Thyroid gland (tissue), 4 donors: ENCODE data around the gene DLGAP1. TPM values are rescaled to one million over a fixed set of nuclear protein-coding genes. Genes with fewer than 3 reads are reported as not detected.

ENCODE experiments used
- DNase-seq, 2 donors: peaks; one replicate each; pipeline ENCODE4 v3.0.0-alpha.2; 2019
- H3K27ac ChIP-seq, 3 donors: fragments of 200-600 bp; sonication (generic); 1 replicate in 2 of 3; 2 replicates in 1 of 3; pipeline ENCODE4 v1.5.1; 2016 to 2019; ENCODE audit warnings: mild to moderate bottlenecking in 1 of 3, moderate library complexity in 1 of 3
- H3K27me3 ChIP-seq: fragments of 200-600 bp; sonication (generic); one replicate; pipeline ENCODE4 v1.5.1; 2019
- H3K36me3 ChIP-seq, 2 donors: fragments of 200-600 bp; sonication (generic); one replicate each; pipeline ENCODE4 v1.5.1; 2016 to 2019
- H3K4me1 ChIP-seq, 2 donors: fragments of 200-600 bp; sonication (generic); one replicate each; pipeline ENCODE4 v1.5.1; 2017 to 2019
- H3K4me3 ChIP-seq, 3 donors: fragments of 200-600 bp; sonication (generic); replicated peaks in 1 of 3; 1 replicate in 2 of 3; 2 replicates in 1 of 3; pipeline ENCODE4 v1.5.1; 2016; ENCODE audit warnings: mild to moderate bottlenecking in 1 of 3
- H3K9me3 ChIP-seq: fragments of 200-600 bp; sonication (generic); one replicate; pipeline ENCODE4 v1.5.1; 2017
- CTCF ChIP-seq, 6 experiments: fragments of 200-600 bp in 3 of 6; fragments of 450-650 bp in 3 of 6; sonication (generic) in 3 of 6; IDR thresholded peaks; one replicate each; pipeline ENCODE4 v1.5.1; 2016 to 2019; ENCODE audit warnings: antibody characterized with exemption in 6 of 6, mild to moderate bottlenecking in 2 of 6, inconsistent platforms in 1 of 6, moderate library complexity in 1 of 6
- POLR2A ChIP-seq, 2 donors: fragments of 450-650 bp; IDR thresholded peaks; one replicate each; pipeline ENCODE4 v1.6.1; 2017; ENCODE audit warnings: antibody characterized with exemption in 2 of 2, mild to moderate bottlenecking in 2 of 2, moderate library complexity in 1 of 2
- WGBS, 2 donors: methylation state at CpG; one replicate each; pipeline ENCODE4 v1.1.5; 2017; 5-methylcytosine and 5-hydroxymethylcytosine counted together
- intact Hi-C: fragments of 100-400 bp; cut with DNase I; formaldehyde crosslinking; loops from one replicate; pipeline ENCODE4 v1.15.1; 2023
- total RNA-seq, 4 donors: library from RNA; depleted of rRNA; stranded (reverse); fragments of >200 nt; gene quantifications; one replicate each; pipeline ENCODE4 v1.2.3, GENCODE V29; 2016

The DLGAP1 gene
- total RNA-seq, 4 donors from 2014 or later, result 0.25 to 2.7 (median 0.77) TPM

DNA sequence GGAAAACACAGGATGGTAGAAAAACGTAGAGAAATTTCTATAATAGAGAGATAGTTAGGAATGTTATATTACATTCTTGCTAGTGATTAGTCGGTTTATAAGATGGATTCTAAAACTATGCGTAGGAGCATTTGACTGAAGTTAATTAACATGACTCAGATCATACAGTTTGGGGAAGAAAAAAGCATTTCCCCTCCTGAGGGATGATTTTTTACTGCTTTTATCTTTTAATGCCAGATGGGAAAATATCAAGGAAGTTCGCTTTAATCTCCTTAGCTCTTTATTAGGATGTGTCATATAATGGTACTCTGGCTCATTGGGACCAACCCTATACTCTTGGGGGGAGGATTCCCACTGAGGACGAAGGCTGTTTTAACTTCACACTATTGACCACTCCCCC lies 503.1 kb downstream of the DLGAP1 start:
- no peaks in the 10 kb centered on the region for H3K36me3 ChIP-seq
- TF ChIP-seq POLR2A (IDR thresholded peaks at IDR 0.05), result no peak
- intact Hi-C loops, result no loop called here
- no peaks in the 10 kb centered on the region for H3K9me3 ChIP-seq
- no peaks in the 10 kb centered on the region for H3K27me3 ChIP-seq
- DNase-seq, result no peak
- H3K4me1 ChIP-seq, result no peaks in the 10 kb centered on the region
- 90 to 91% methylated on average over 5 of the region's 5 CpGs for WGBS, 2 donors
- no peak overlapping the region for H3K4me3 ChIP-seq
- no peak overlapping the region for H3K27ac ChIP-seq

DNA sequence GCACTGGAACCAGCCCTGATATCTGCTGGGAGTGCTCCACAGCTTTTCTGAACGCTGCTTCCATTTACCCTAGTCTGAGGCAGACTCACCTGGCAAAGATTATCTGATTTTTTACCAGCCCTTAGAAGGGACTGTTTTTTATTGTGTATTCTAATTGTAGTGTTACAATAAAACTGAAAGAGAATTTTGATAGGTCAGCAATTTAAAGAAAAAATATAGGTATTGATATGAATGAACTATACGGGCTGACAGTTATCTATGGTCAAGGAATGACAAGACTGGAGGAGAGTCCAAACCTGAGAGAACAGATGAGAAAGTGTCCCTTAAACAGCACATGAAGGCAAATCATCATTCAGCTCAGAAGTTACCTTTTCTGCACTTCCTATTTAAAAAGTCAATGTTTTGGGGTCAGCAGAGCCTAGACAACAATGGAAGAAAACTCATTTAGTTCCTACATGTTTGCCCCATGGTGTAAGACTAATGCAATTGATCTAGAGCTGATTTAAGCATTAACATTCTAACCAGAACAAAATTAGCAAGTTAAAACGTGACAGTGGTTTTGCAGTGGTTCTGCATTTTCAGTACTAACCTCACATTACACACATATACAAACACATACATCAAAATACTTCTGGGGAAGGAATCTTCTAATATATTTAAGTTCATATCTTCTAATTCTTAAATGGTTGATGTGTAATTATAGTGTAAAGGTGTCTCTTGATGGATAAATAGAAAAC lies 504.3 kb downstream of the DLGAP1 start:
- no peak overlapping the region for H3K27ac ChIP-seq
- no peaks in the 10 kb centered on the region for H3K27me3 ChIP-seq

DNA sequence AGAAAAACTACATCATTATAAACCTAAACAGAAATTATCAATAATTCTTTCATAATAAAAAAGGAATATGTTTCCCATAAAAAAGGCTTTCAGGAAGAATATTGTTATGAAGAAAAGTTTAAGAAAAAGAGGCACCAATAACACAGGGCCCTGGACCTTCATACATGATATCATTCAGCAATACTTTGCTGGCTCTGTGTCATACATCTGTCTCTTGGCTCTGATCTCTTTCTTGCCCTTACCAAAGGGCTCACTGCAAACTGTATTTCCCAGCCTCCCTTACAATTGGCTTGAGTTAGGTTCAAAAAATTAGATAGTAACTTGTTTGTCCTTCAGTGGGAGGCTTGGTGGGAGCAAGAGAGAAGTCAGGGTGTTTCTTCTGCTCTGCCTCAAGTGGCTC lies 506.1 kb downstream of the DLGAP1 start:
- no peak overlapping the region for H3K27ac ChIP-seq
- intact Hi-C loops, result no loop called here
- no peaks in the 10 kb centered on the region for H3K4me1 ChIP-seq
- H3K9me3 ChIP-seq, result no peaks in the 10 kb centered on the region
- no peak for TF ChIP-seq POLR2A (IDR thresholded peaks at IDR 0.05)
- TF ChIP-seq CTCF (IDR thresholded peaks at IDR 0.05), result no peak
- H3K36me3 ChIP-seq, result no peaks in the 10 kb centered on the region
- H3K27me3 ChIP-seq, result no peaks in the 10 kb centered on the region
- no peak for DNase-seq
- no peak overlapping the region for H3K4me3 ChIP-seq

More for the DNA sequence above, 504.3 kb downstream of the DLGAP1 start:
- WGBS, 2 donors, result 79 to 83% methylated on average over 3 of the region's 3 CpGs
- Histone ChIP-seq H3K4me1 (no peaks in the 10 kb centered on the region), H3K9me3 (no peaks in the 10 kb centered on the region), H3K36me3 (no peaks in the 10 kb centered on the region), H3K4me3 (no peak overlapping the region)
- intact Hi-C loops, result no loop called here
- TF ChIP-seq CTCF (IDR thresholded peaks at IDR 0.05) (no peak), POLR2A (IDR thresholded peaks at IDR 0.05) (no peak)
- DNase-seq, result no peak

- DNase-seq, result no peak
- H3K27ac ChIP-seq, result no peak overlapping the region
- no peaks in the 10 kb centered on the region for H3K4me1 ChIP-seq
- intact Hi-C loops, result no loop called here
- no peaks in the 10 kb centered on the region for H3K27me3 ChIP-seq
- no peaks in the 10 kb centered on the region for H3K9me3 ChIP-seq
- TF ChIP-seq CTCF (IDR thresholded peaks at IDR 0.05) (no peak), POLR2A (IDR thresholded peaks at IDR 0.05) (no peak)
- no peak overlapping the region for H3K4me3 ChIP-seq
- 82 to 83% methylated on average over 3 of the region's 3 CpGs for WGBS, 2 donors
- no peaks in the 10 kb centered on the region for H3K36me3 ChIP-seq
Observed at GRCh38 chr18:3947383-3947782, 507.7 kb downstream of the DLGAP1 start.

DNA sequence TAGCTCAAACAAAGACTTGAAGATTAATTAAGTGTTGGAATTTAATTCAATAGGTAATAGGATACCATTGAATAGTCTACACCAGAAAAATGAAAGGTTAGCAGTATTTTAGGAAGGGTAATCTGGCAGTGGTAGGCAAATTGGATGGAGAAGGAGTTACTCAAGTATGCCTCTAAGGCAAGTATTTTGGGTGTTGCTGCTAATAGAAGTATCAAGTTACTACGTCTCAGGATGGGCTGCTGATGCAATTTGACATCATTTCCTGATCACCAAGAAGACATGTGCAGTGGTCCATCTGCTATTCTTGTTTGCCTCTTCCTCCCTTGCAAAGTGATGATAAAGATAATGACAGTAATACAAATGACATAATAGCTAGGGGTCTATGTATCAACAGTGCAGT lies 519.8 kb downstream of the DLGAP1 start:
- DNase-seq, result no peak
- Histone ChIP-seq H3K36me3 (no peaks in the 10 kb centered on the region), H3K27me3 (no peaks in the 10 kb centered on the region), H3K4me1 (no peaks in the 10 kb centered on the region), H3K9me3 (no peaks in the 10 kb centered on the region), H3K27ac (no peak overlapping the region), H3K4me3 (no peak overlapping the region)
- TF ChIP-seq POLR2A (IDR thresholded peaks at IDR 0.05), result no peak
- no peak for TF ChIP-seq CTCF (IDR thresholded peaks at IDR 0.05)
- intact Hi-C loops, result no loop called here
- 62 to 67% methylated on average over 1 of the region's 1 CpG for WGBS, 2 donors
